Measurements from ENCODE around the gene MYEOV.

MYEOV gene

DNA sequence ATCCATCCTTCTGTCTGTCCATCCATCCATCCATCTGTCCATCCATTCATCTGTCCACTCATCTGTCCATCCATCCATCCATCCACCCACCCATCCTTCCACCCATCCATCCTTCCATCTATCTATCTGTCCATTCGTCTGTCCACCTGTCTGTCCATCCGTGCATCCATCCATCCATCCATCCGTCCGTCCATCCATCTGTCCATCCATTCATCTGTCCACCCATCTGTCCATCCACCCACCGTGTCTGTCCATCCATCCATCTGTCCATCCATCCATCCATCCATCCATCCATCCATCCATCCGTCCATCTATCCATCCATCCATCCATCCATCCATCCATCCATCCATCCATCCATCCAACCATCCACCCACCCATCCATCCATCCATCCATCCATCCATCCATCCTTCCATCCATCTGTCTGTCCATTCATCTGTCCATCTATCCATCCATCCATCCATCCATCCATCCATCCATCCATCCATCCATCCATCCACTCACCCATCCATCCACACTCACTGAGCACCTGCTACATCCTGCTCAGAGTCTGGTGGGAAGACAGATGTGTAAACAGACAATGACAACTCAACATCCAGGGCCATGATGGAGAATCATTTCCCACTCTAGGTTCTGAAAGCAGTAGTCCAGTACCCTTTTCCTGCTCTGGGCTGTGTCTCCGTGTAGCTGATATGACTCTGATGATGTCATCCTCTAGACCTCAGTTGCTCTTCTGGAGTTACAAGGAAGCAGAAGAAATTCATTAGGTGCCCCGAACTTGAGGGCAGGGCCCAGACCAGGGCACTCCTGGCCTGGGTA, 30.8 kb upstream of the MYEOV start:
- no peaks in the 10 kb centered on the region for H3K9me3 ChIP-seq (ENCODE audit: insufficient read depth, low read length)
- no peak overlapping the region for H3K9ac ChIP-seq (ENCODE audit: low read length)
- peaks cover 6% of the 10 kb centered on the region; the same call in 1 of the 2 replicates for H3K27me3 ChIP-seq (ENCODE audit: low read depth, low read length)
- no peaks in the 10 kb centered on the region for H4K20me1 ChIP-seq (ENCODE audit: insufficient read depth, low read length)
- H3K79me2 ChIP-seq (ENCODE audit: low read length): no peaks in the 10 kb centered on the region
- H3K4me2 ChIP-seq (ENCODE audit: low read length): no peak overlapping the region
- TF ChIP-seq, protein P1, sequence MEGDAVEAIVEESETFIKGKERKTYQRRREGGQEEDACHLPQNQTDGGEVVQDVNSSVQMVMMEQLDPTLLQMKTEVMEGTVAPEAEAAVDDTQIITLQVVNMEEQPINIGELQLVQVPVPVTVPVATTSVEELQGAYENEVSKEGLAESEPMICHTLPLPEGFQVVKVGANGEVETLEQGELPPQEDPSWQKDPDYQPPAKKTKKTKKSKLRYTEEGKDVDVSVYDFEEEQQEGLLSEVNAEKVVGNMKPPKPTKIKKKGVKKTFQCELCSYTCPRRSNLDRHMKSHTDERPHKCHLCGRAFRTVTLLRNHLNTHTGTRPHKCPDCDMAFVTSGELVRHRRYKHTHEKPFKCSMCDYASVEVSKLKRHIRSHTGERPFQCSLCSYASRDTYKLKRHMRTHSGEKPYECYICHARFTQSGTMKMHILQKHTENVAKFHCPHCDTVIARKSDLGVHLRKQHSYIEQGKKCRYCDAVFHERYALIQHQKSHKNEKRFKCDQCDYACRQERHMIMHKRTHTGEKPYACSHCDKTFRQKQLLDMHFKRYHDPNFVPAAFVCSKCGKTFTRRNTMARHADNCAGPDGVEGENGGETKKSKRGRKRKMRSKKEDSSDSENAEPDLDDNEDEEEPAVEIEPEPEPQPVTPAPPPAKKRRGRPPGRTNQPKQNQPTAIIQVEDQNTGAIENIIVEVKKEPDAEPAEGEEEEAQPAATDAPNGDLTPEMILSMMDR (IDR thresholded peaks at IDR 0.05; ENCODE audit: low read depth, low read length): no peak
- TF ChIP-seq EZH2phosphoT487 (IDR thresholded peaks at IDR 0.05; ENCODE audit: low read depth): no peak
- H2AFZ ChIP-seq (ENCODE audit: low read depth, low read length): no peak overlapping the region
- no peak overlapping the region for H3K4me3 ChIP-seq (ENCODE audit: low read length)
- no peak overlapping the region for H3K27ac ChIP-seq (ENCODE audit: low read length)
- peaks cover 4% of the 10 kb centered on the region for H3K4me1 ChIP-seq (ENCODE audit: low read length)
- no peaks in the 10 kb centered on the region for H3K36me3 ChIP-seq (replicated peaks; ENCODE audit: low read depth, low read length)

- H3K4me1 ChIP-seq (ENCODE audit: low read length): no peaks in the 10 kb centered on the region
- no peak overlapping the region for H3K27ac ChIP-seq (ENCODE audit: low read length)
- H2AFZ ChIP-seq (ENCODE audit: low read depth, low read length): no peak overlapping the region
- H3K9ac ChIP-seq (ENCODE audit: low read length): no peak overlapping the region
- H3K27me3 ChIP-seq (ENCODE audit: low read depth, low read length): peaks cover 6% of the 10 kb centered on the region; the same call in 1 of the 2 replicates
- TF ChIP-seq EZH2phosphoT487 (IDR thresholded peaks at IDR 0.05; ENCODE audit: low read depth): no peak
- TF ChIP-seq, protein P1 (IDR thresholded peaks at IDR 0.05; ENCODE audit: low read depth, low read length): no peak
- H3K4me3 ChIP-seq (ENCODE audit: low read length): no peak overlapping the region
- no peak overlapping the region for H3K4me2 ChIP-seq (ENCODE audit: low read length)
- no peaks in the 10 kb centered on the region for H3K9me3 ChIP-seq (ENCODE audit: insufficient read depth, low read length)
- H4K20me1 ChIP-seq (ENCODE audit: insufficient read depth, low read length): no peaks in the 10 kb centered on the region
- no peaks in the 10 kb centered on the region for H3K79me2 ChIP-seq (ENCODE audit: low read length)
- H3K36me3 ChIP-seq (replicated peaks; ENCODE audit: low read depth, low read length): no peaks in the 10 kb centered on the region
Observed at GRCh38 chr11:69263736-69264052, 30.3 kb upstream of the MYEOV start.

DNA sequence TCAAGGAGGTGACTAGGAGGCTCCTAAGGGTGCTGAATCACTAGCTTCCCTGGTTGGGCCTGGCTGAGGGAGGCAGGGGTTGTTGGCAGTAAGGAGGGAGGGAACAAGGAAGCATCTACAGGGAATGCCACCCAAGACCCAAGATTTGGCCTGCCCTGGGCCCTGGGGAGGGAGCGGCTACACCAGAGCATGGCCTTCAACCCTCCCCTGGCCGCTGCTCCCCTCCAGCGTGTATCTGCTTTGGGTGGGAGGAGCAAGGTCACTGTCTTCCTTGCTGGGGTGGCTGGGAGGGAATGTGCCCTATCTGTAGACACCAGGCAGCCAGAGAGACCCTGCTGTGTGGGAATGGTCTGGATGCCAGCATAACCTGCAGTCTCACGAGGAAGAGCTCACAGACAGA, 29.5 kb upstream of the MYEOV start:
- H3K4me1 ChIP-seq (ENCODE audit: low read length): no peaks in the 10 kb centered on the region
- no peaks in the 10 kb centered on the region for H3K9me3 ChIP-seq (ENCODE audit: insufficient read depth, low read length)
- H3K4me2 ChIP-seq (ENCODE audit: low read length): no peak overlapping the region
- no peak overlapping the region for H3K4me3 ChIP-seq (ENCODE audit: low read length)
- no peaks in the 10 kb centered on the region for H3K36me3 ChIP-seq (replicated peaks; ENCODE audit: low read depth, low read length)
- TF ChIP-seq, protein P1 (IDR thresholded peaks at IDR 0.05; ENCODE audit: low read depth, low read length): no peak
- peaks cover 6% of the 10 kb centered on the region; the same call in 1 of the 2 replicates for H3K27me3 ChIP-seq (ENCODE audit: low read depth, low read length)
- H3K79me2 ChIP-seq (ENCODE audit: low read length): no peaks in the 10 kb centered on the region
- H3K27ac ChIP-seq (ENCODE audit: low read length): no peak overlapping the region
- no peak overlapping the region for H2AFZ ChIP-seq (ENCODE audit: low read depth, low read length)
- H3K9ac ChIP-seq (ENCODE audit: low read length): no peak overlapping the region
- no peaks in the 10 kb centered on the region for H4K20me1 ChIP-seq (ENCODE audit: insufficient read depth, low read length)

GRCh38 chr11:69265210-69265609, 28.7 kb upstream of the MYEOV start:
- Histone ChIP-seq H3K27me3 (ENCODE audit: low read depth, low read length) (peaks cover 6% of the 10 kb centered on the region; the same call in 1 of the 2 replicates), H3K9ac (ENCODE audit: low read length) (no peak overlapping the region), H3K36me3 (replicated peaks; ENCODE audit: low read depth, low read length) (no peaks in the 10 kb centered on the region), H3K4me2 (ENCODE audit: low read length) (no peak overlapping the region), H3K79me2 (ENCODE audit: low read length) (no peaks in the 10 kb centered on the region), H3K9me3 (ENCODE audit: insufficient read depth, low read length) (no peaks in the 10 kb centered on the region), H2AFZ (ENCODE audit: low read depth, low read length) (no peak overlapping the region), H3K27ac (ENCODE audit: low read length) (no peak overlapping the region), H4K20me1 (ENCODE audit: insufficient read depth, low read length) (no peaks in the 10 kb centered on the region), H3K4me3 (ENCODE audit: low read length) (no peak overlapping the region), H3K4me1 (ENCODE audit: low read length) (no peaks in the 10 kb centered on the region)
- no peak for TF ChIP-seq EZH2phosphoT487 (IDR thresholded peaks at IDR 0.05; ENCODE audit: low read depth)
- TF ChIP-seq, protein P1 (IDR thresholded peaks at IDR 0.05; ENCODE audit: low read depth, low read length): no peak

Measured in OCI-LY3 (cell line).